ENCODE measurements around the gene ZSCAN31.
"Not testable (repeated sequence)": the region's sequence is repeated elsewhere in the genome, so short reads cannot be mapped to it uniquely, and the experiment has no call there.

Gene ZSCAN31

DNA sequence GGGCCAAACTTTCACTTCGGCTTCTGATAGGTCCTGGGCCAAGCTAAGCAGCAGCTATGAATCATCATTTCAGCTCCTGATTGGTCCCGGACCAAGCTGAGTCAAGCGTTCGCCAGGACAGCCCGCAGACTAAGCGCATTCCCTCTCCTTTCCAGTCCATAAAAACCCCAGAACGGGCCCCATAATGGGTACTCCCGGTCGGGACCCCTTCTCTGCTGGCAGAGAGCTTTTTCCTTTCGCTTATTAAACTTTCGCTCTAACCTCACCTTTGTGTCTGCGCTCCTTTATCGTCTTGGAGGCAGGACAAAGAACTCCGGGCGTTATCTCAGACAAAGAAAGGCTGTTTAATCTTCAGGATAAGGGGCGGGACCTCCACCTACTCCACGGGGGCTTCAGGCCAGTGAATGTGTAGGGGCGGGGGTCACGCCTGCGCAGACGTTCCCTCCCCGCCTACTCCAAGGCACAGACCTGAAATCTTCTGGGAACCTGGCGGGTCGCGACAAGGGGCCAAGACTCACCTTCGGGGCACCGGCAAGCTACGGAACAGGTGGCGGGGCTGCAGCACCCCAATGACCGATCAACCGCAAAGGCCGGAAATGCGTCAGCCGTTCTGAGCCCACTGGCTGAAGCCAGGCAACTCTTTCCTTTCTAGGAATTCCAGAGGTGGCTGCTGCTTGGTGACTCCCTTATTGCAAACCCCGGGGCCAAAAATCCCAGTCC, at the start of gene ZSCAN31:
Gene ZSCAN31 (minus strand): TSS at position 585 of the 720 bp plus-strand sequence. CDS start 6,465 bp downstream, outside the sequence.
- H3K27me3 Mint-ChIP-seq = peaks cover 2% of the 10 kb centered on the region
- no peak within 1 kb of the TSS for H3K27ac Mint-ChIP-seq
- H3K9me3 Mint-ChIP-seq = peaks cover 26% of the 10 kb centered on the region
- H3K4me3 Mint-ChIP-seq = no peak within 1 kb of the TSS
- intact Hi-C loops (cut with micrococcal nuclease) = loop anchor here (1.0 to 5.0 kb wide), 4 partner anchors 15 to 255 kb away; partner anchors contain the start of genes ZNF165 and ZSCAN26
- H3K4me1 Mint-ChIP-seq (ENCODE audit: low read depth) = peaks cover 25% of the 10 kb centered on the region
- H3K36me3 Mint-ChIP-seq (ENCODE audit: low read depth) = no peaks in the 10 kb centered on the region

DNA sequence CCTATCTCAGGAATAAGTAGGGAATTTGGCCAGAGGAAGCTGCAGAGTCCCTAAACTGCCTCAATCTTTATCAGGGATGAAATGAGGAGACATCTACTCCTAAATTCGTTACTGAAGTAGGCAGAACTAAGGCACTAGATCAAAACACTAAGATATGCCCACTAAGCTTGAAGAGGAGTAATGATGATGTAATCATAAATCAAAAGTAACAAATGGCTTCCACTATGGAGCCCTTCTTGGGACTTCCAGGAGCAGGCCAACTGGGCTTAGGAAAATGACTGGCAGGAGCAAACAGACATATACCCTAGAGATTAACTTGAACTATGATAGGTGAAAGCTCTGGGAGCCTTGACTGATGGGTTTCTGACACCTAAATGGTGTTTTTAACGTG, 48.2 kb upstream of the ZSCAN31 start:
- no peak overlapping the region for H3K27ac Mint-ChIP-seq

GRCh38 chr6:28383235-28384142, 47.5 kb upstream of the ZSCAN31 start:
- intact Hi-C loops (cut with micrococcal nuclease) = no loop called here
- peaks cover 18% of the 10 kb centered on the region for H3K4me1 Mint-ChIP-seq (ENCODE audit: low read depth)
- H3K9me3 Mint-ChIP-seq = no peaks in the 10 kb centered on the region
- H3K27me3 Mint-ChIP-seq = no peaks in the 10 kb centered on the region
- peak overlapping the region; percentile 97 for H3K27ac Mint-ChIP-seq
- peak overlapping the region; percentile 92 for H3K4me3 Mint-ChIP-seq
- H3K36me3 Mint-ChIP-seq (ENCODE audit: low read depth) = peaks cover 42% of the 10 kb centered on the region

More for the DNA sequence above, 48.2 kb upstream of the ZSCAN31 start:
- Mint-ChIP-seq H3K4me3 (no peak overlapping the region), H3K4me1 (ENCODE audit: low read depth) (peaks cover 18% of the 10 kb centered on the region), H3K9me3 (no peaks in the 10 kb centered on the region), H3K27me3 (no peaks in the 10 kb centered on the region), H3K36me3 (ENCODE audit: low read depth) (peaks cover 42% of the 10 kb centered on the region)
- intact Hi-C loops (cut with micrococcal nuclease) = no loop called here

GRCh38 chr6:28380381-28380780, 44.4 kb upstream of the ZSCAN31 start:
- intact Hi-C loops (cut with micrococcal nuclease) = no loop called here
- H3K9me3 Mint-ChIP-seq = no peaks in the 10 kb centered on the region
- H3K27me3 Mint-ChIP-seq = no peaks in the 10 kb centered on the region
- peaks cover 43% of the 10 kb centered on the region for H3K36me3 Mint-ChIP-seq (ENCODE audit: low read depth)
- H3K27ac Mint-ChIP-seq = no peak overlapping the region
- H3K4me3 Mint-ChIP-seq = no peak overlapping the region
- peaks cover 23% of the 10 kb centered on the region for H3K4me1 Mint-ChIP-seq (ENCODE audit: low read depth)

- peaks cover 22% of the 10 kb centered on the region for H3K4me1 Mint-ChIP-seq (ENCODE audit: low read depth)
- H3K27me3 Mint-ChIP-seq = no peaks in the 10 kb centered on the region
- H3K9me3 Mint-ChIP-seq = no peaks in the 10 kb centered on the region
- no peak overlapping the region for H3K27ac Mint-ChIP-seq
- H3K36me3 Mint-ChIP-seq (ENCODE audit: low read depth) = peaks cover 43% of the 10 kb centered on the region
- intact Hi-C loops (cut with micrococcal nuclease) = no loop called here
- H3K4me3 Mint-ChIP-seq = no peak overlapping the region
Measured at GRCh38 chr6:28378644-28379043, 42.7 kb upstream of the ZSCAN31 start.

- H3K27ac Mint-ChIP-seq = no peak overlapping the region
- H3K4me1 Mint-ChIP-seq (ENCODE audit: low read depth) = peaks cover 14% of the 10 kb centered on the region
- no peaks in the 10 kb centered on the region for H3K9me3 Mint-ChIP-seq
- no peak overlapping the region for H3K4me3 Mint-ChIP-seq
- H3K36me3 Mint-ChIP-seq (ENCODE audit: low read depth) = peaks cover 37% of the 10 kb centered on the region
- H3K27me3 Mint-ChIP-seq = no peaks in the 10 kb centered on the region
- intact Hi-C loops (cut with micrococcal nuclease) = no loop called here
Measured at GRCh38 chr6:28377879-28378278, 41.9 kb upstream of the ZSCAN31 start.

- H3K27me3 Mint-ChIP-seq = no peaks in the 10 kb centered on the region
- H3K36me3 Mint-ChIP-seq (ENCODE audit: low read depth) = peaks cover 9% of the 10 kb centered on the region
- intact Hi-C loops (cut with micrococcal nuclease) = no loop called here
- H3K9me3 Mint-ChIP-seq = no peaks in the 10 kb centered on the region
- peaks cover 5% of the 10 kb centered on the region for H3K4me1 Mint-ChIP-seq (ENCODE audit: low read depth)
- H3K27ac Mint-ChIP-seq = no peak overlapping the region
- no peak overlapping the region for H3K4me3 Mint-ChIP-seq
Measured at GRCh38 chr6:28373925-28374324, 38.0 kb upstream of the ZSCAN31 start.

- H3K9me3 Mint-ChIP-seq = no peaks in the 10 kb centered on the region
- H3K36me3 Mint-ChIP-seq (ENCODE audit: low read depth) = no peaks in the 10 kb centered on the region
- no peak overlapping the region for H3K4me3 Mint-ChIP-seq
- H3K27ac Mint-ChIP-seq = no peak overlapping the region
- intact Hi-C loops (cut with micrococcal nuclease) = no loop called here
- peaks cover 7% of the 10 kb centered on the region for H3K4me1 Mint-ChIP-seq (ENCODE audit: low read depth)
- no peaks in the 10 kb centered on the region for H3K27me3 Mint-ChIP-seq
Measured at GRCh38 chr6:28371706-28372451, 35.9 kb upstream of the ZSCAN31 start.

DNA sequence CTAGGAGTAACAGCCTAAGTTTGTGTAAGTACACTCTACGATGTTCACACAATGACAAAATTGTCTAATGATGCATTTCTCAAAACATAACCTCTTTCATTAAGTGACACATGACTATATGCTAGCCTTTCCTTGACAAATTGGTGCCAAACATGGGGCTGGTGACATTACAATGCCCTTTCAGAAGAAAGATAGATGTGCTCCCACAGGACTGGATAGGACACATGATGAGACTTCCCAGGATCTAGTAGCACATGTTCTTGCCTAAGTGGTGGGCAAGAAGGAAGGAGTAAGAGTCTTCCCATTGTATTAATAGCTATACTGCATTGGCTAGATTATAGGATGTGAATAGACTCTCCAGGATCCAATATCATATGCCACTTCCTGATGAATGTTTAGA, 35.3 kb upstream of the ZSCAN31 start:
- H3K4me3 Mint-ChIP-seq = no peak overlapping the region
- no peaks in the 10 kb centered on the region for H3K27me3 Mint-ChIP-seq
- H3K27ac Mint-ChIP-seq = no peak overlapping the region
- H3K9me3 Mint-ChIP-seq = no peaks in the 10 kb centered on the region
- peaks cover 5% of the 10 kb centered on the region for H3K36me3 Mint-ChIP-seq (ENCODE audit: low read depth)
- intact Hi-C loops (cut with micrococcal nuclease) = no loop called here
- peaks cover 7% of the 10 kb centered on the region for H3K4me1 Mint-ChIP-seq (ENCODE audit: low read depth)

DNA sequence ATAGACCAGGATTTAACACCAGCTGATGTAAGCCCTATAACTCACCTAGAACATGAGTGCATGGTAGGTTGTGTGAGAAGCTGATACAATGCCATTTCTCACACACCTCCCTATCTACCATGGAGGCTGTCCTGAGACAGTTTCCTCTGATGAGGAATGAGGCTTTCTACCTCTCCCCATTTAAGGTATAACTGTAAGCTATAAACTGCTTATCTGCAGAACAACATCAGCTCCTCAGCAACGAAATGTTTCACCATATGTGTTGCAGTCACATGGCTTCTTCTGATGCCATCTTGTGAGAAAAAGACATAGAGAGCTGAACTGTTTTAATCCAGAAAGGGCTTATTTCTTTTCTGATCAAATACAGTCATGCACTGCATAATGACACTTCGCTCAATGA, 34.5 kb upstream of the ZSCAN31 start:
- Mint-ChIP-seq H3K27ac (no peak overlapping the region), H3K36me3 (ENCODE audit: low read depth) (peaks cover 14% of the 10 kb centered on the region), H3K27me3 (no peaks in the 10 kb centered on the region), H3K9me3 (no peaks in the 10 kb centered on the region), H3K4me1 (ENCODE audit: low read depth) (peaks cover 7% of the 10 kb centered on the region), H3K4me3 (no peak overlapping the region)
- intact Hi-C loops (cut with micrococcal nuclease) = no loop called here

DNA sequence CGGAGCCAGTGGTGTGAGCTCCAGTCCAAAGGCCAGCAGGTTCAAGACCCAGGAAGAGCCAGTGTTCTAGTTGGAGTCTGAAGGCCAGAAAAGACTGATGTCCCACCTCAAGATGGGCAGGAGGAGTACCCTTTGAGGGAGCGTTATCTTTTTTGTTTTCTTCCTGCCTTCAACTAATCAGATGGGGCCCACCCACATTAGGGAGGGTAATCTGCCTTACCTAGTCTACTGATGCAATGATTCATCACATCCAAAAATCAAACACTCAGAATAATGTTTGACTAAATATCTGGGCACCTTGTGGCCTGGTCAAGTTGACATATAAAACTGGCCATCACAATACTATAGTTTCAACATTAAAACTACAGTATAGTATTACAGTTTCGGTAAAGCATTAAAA, 33.5 kb upstream of the ZSCAN31 start:
- intact Hi-C loops (cut with micrococcal nuclease) = no loop called here
- H3K4me3 Mint-ChIP-seq = no peak overlapping the region
- no peaks in the 10 kb centered on the region for H3K9me3 Mint-ChIP-seq
- H3K27me3 Mint-ChIP-seq = no peaks in the 10 kb centered on the region
- peaks cover 23% of the 10 kb centered on the region for H3K36me3 Mint-ChIP-seq (ENCODE audit: low read depth)
- no peak overlapping the region for H3K27ac Mint-ChIP-seq
- H3K4me1 Mint-ChIP-seq (ENCODE audit: low read depth) = peaks cover 7% of the 10 kb centered on the region

- intact Hi-C loops (cut with micrococcal nuclease) = no loop called here
- H3K36me3 Mint-ChIP-seq (ENCODE audit: low read depth) = peaks cover 33% of the 10 kb centered on the region
- no peak overlapping the region for H3K27ac Mint-ChIP-seq
- H3K4me1 Mint-ChIP-seq (ENCODE audit: low read depth) = peaks cover 7% of the 10 kb centered on the region
- H3K9me3 Mint-ChIP-seq = no peaks in the 10 kb centered on the region
- H3K27me3 Mint-ChIP-seq = no peaks in the 10 kb centered on the region
- H3K4me3 Mint-ChIP-seq = no peak overlapping the region
Measured at GRCh38 chr6:28368522-28368921, 32.6 kb upstream of the ZSCAN31 start.

DNA sequence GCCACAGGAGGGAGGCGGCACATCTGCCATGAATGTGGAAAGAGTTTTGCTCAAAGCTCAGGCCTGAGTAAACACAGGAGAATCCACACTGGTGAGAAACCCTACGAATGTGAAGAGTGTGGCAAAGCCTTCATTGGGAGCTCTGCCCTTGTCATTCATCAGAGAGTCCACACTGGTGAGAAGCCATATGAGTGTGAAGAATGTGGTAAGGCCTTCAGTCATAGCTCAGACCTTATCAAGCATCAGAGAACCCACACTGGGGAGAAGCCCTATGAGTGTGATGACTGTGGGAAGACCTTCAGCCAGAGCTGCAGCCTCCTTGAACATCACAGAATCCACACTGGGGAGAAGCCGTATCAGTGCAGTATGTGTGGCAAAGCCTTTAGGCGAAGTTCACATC, 29.6 kb upstream of the ZSCAN31 start:
- H3K4me1 Mint-ChIP-seq (ENCODE audit: low read depth); H3K4me3 Mint-ChIP-seq; intact Hi-C loops (cut with micrococcal nuclease); H3K27me3 Mint-ChIP-seq; H3K27ac Mint-ChIP-seq; H3K9me3 Mint-ChIP-seq: not testable (repeated sequence)
- peaks cover 55% of the 10 kb centered on the region for H3K36me3 Mint-ChIP-seq (ENCODE audit: low read depth)

- Mint-ChIP-seq H3K9me3 (no peaks in the 10 kb centered on the region), H3K4me3 (no peak overlapping the region), H3K4me1 (ENCODE audit: low read depth) (peaks cover 17% of the 10 kb centered on the region), H3K36me3 (ENCODE audit: low read depth) (peaks cover 59% of the 10 kb centered on the region), H3K27me3 (no peaks in the 10 kb centered on the region), H3K27ac (no peak overlapping the region)
- intact Hi-C loops (cut with micrococcal nuclease) = no loop called here
Measured at GRCh38 chr6:28360961-28361360, 25.0 kb upstream of the ZSCAN31 start.
